Lower lobe of right lung (tissue), 2 donors: ENCODE results near the gene P2RY6. TPM values are rescaled to one million over a fixed set of nuclear protein-coding genes. Genes with fewer than 3 reads are reported as not detected.
A peak's percentile ranks its signal among the peaks of the same experiment; 100 is the strongest.

Experiments used
- ATAC-seq, 2 donors: fragments of 200-7000 bp; cut with Tn5 transposase; one replicate each; pipeline ENCODE4 v1.9.1; 2020 to 2022; ENCODE audit warnings: mild to moderate bottlenecking in 2 of 2, moderate library complexity in 2 of 2
- DNase-seq: peaks from one replicate; pipeline ENCODE4 v3.0.0-alpha.2; 2020
- H3K27ac ChIP-seq: fragments of 200-600 bp; one replicate; pipeline ENCODE4 v1.8.0; 2022
- H3K27me3 ChIP-seq: fragments of 200-600 bp; one replicate; pipeline ENCODE4 v1.8.0; 2022; ENCODE audit warnings: low read depth
- H3K36me3 ChIP-seq: fragments of 200-600 bp; one replicate; pipeline ENCODE4 v1.8.0; 2022; ENCODE audit warnings: mild to moderate bottlenecking
- H3K4me1 ChIP-seq: fragments of 200-600 bp; one replicate; pipeline ENCODE4 v1.8.0; 2022
- H3K4me3 ChIP-seq: fragments of 200-600 bp; one replicate; pipeline ENCODE4 v1.8.0; 2022; ENCODE audit warnings: mild to moderate bottlenecking
- H3K9me3 ChIP-seq: fragments of 200-600 bp; one replicate; pipeline ENCODE4 v1.8.0; 2022
- intact Hi-C: fragments of 100-400 bp; cut with DNase I; formaldehyde crosslinking; loops from one replicate; pipeline ENCODE4 v1.11.0; 2022
- total RNA-seq: library from RNA; stranded (reverse); fragmentation: NEBNext Ultra II Directional; extraction: Animal tissue kit (Norgen Biotek cat#: 25700); gene quantifications from one replicate; pipeline ENCODE4 v1.2.1, GENCODE V29; 2021
- TF ChIP-seq, protein P1 (sequence below): fragments of 200-600 bp; IDR thresholded peaks from one replicate; pipeline ENCODE4 v1.8.0; 2022; ENCODE audit warnings: antibody characterized with exemption, mild to moderate bottlenecking
- donor health status: DM: no; HTN: yes; CAD: no; lungs with severe emphysema.

P2RY6 gene
- total RNA-seq, 1 donor from 2014 or later, result 3.6 TPM

DNA sequence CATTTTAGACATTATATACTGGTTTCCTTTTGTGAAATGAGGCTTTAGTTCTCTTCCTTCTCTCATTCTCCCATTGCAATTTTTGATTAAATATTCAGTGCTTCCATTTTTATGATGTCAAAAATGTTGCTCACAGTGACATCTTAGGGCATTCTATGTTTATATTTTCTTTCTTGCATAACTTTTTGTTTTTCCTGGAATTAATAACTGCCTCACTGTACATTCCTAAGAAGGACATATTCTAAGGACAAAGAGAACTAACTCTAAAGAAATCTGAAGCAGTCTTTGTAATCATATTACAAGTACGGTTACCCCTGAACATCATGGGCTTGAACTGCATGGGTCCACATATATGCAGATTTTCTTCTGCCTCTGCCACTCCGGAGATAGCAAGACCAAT lies 25.8 kb upstream of the P2RY6 start:
- H3K4me3 ChIP-seq, result no peak overlapping the region
- no peak for DNase-seq
- H3K36me3 ChIP-seq, result no peaks in the 10 kb centered on the region
- ATAC-seq, result no peak
- TF ChIP-seq, protein P1, sequence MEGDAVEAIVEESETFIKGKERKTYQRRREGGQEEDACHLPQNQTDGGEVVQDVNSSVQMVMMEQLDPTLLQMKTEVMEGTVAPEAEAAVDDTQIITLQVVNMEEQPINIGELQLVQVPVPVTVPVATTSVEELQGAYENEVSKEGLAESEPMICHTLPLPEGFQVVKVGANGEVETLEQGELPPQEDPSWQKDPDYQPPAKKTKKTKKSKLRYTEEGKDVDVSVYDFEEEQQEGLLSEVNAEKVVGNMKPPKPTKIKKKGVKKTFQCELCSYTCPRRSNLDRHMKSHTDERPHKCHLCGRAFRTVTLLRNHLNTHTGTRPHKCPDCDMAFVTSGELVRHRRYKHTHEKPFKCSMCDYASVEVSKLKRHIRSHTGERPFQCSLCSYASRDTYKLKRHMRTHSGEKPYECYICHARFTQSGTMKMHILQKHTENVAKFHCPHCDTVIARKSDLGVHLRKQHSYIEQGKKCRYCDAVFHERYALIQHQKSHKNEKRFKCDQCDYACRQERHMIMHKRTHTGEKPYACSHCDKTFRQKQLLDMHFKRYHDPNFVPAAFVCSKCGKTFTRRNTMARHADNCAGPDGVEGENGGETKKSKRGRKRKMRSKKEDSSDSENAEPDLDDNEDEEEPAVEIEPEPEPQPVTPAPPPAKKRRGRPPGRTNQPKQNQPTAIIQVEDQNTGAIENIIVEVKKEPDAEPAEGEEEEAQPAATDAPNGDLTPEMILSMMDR, result no peak
- intact Hi-C loops, result no loop called here
- H3K27me3 ChIP-seq, result no peaks in the 10 kb centered on the region
- H3K27ac ChIP-seq, result no peak overlapping the region
- H3K4me1 ChIP-seq, result peaks cover 11% of the 10 kb centered on the region
- no peaks in the 10 kb centered on the region for H3K9me3 ChIP-seq

DNA sequence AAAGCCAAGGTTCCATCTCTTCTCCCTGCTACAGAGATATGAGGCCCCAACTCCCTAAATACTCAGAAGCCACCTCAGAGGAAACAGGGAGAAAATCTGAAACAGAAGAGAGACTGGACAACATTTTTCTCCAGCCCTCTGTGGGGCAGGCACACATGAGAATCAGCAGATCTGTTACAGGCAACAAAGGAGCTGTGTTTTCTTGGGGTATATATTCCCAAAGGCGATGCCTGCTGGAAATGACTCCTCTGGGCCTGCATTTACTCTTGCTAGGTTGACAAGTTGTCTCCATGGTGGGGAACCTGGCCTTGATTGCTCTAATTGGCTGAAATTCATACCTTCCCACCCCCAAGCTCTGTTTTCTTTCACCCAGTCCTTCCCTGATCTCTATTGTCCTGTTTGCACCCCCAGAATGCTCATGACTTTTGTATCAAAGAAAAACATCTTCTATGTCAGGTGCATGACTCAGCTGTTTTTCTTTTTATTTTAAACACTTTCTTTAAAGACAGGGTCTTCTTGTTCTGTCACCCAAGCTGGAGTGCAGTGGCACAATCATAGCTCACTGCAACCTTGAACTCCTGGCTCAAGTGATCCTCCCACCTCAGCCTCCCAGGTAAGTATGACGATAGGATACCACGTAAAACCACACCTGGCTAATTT lies 23.5 kb upstream of the P2RY6 start:
- Histone ChIP-seq H3K9me3 (no peaks in the 10 kb centered on the region), H3K4me1 (no peaks in the 10 kb centered on the region), H3K27ac (no peak overlapping the region), H3K27me3 (no peaks in the 10 kb centered on the region), H3K4me3 (no peak overlapping the region), H3K36me3 (no peaks in the 10 kb centered on the region)
- DNase-seq, result no peak
- ATAC-seq, result no peak
- intact Hi-C loops, result no loop called here
- TF ChIP-seq, protein P1, result no peak

DNA sequence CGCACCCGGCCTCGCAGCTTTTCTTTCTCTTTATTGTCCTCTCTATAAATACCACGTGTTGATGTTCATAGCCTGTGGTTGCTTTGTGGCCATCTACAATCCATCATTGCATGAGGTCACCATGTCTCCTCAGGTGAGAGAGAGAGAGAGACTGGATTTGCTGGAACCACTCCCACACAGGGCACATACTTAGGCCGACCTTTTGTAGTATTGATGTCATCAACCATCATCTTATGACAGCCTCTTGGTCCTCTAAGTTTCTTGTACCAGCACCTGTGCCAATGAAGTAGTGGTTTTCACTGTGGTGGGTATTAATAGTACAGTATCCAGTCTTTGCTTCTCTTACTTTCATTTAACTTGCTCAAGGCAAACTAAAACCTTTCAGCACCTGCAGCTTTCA lies 22.8 kb upstream of the P2RY6 start:
- TF ChIP-seq, protein P1, result no peak
- intact Hi-C loops, result no loop called here
- Histone ChIP-seq H3K36me3 (no peaks in the 10 kb centered on the region), H3K27ac (no peak overlapping the region), H3K4me1 (no peaks in the 10 kb centered on the region), H3K27me3 (no peaks in the 10 kb centered on the region), H3K9me3 (no peaks in the 10 kb centered on the region), H3K4me3 (no peak overlapping the region)
- peak; percentile 23 to 59 for ATAC-seq
- DNase-seq, result no peak

DNA sequence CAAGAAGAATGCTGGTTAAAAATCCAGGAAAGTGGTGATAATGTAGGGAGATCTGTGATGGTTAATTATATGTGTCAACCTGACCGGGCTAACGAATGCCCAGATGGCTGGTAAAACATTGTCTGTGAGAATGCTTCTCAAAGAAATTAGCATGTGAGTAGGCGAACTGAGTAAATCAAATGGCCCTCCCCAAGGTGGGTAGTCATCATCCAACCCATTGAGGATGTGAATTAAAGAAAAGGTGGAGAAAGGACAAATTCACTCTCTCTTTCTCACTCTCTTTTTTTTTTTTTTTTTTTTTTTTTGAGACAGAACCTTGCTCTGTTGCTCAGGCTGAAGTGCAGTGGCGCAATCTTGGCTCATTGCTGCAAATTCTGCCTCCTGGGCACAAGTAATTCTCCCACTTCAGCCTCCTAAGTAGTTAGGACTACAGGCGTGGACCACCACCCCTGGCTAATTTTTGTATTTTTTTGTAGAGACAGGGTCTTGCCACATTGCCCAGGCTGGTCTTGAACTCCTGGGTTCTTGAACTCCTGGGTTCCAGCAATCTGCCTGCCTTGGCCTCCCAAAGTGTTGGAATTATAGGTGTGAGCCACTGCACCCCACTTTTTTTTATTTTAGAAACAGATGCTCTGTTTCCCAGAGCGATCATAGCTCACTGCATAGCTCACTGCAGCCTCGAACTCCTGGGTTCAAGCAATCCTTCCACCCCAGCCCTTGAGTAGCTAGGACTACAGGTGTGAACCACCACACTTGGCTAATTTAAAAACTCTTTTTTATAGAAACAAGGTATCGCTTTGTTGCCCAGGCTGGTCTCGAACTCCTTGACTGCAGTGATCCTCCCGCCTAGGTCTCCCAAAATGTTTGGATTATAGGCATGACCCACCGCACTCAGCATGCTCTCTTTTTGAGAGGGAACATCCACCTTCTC lies 22.0 kb upstream of the P2RY6 start:
- DNase-seq, result no peak
- H3K27ac ChIP-seq, result no peak overlapping the region
- TF ChIP-seq, protein P1, result no peak
- no peaks in the 10 kb centered on the region for H3K36me3 ChIP-seq
- H3K27me3 ChIP-seq, result no peaks in the 10 kb centered on the region
- intact Hi-C loops, result no loop called here
- H3K9me3 ChIP-seq, result no peaks in the 10 kb centered on the region
- H3K4me1 ChIP-seq, result no peaks in the 10 kb centered on the region
- H3K4me3 ChIP-seq, result no peak overlapping the region
- no peak for ATAC-seq

DNA sequence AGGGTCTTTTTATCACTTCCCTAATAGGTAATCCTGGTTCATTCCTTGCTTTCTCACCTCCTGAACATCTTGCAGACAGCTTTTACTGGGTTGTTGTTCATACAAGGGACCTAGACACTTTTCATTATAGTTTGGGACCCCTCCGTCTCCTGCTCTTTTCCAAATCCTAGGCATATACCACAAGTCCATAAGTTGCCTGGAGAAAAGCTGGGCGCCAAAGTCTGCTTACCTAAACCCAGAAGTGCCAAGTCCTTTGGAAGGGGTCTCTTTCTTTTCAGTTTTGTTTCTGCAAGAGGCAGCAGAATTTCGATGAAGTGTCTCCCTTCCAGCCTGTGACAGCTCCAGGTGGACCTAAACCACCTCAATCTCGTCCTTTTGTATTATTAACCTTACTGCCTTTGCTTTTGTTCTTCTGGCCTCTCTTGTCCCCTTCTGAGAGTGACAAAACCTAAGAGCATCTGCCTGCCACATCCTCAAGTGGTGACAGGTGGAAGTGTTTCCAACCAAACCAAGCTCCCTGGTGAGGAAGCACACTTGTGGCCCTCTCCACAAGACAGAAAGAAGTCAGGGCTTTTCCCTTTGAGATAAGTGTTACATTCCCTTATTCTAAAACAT lies 19.5 kb upstream of the P2RY6 start:
- H3K4me1 ChIP-seq, result peaks cover 5% of the 10 kb centered on the region
- intact Hi-C loops, result no loop called here
- no peak for DNase-seq
- no peak for ATAC-seq
- TF ChIP-seq, protein P1, result no peak
- no peaks in the 10 kb centered on the region for H3K27me3 ChIP-seq
- no peak overlapping the region for H3K27ac ChIP-seq
- H3K4me3 ChIP-seq, result no peak overlapping the region
- no peaks in the 10 kb centered on the region for H3K9me3 ChIP-seq
- no peaks in the 10 kb centered on the region for H3K36me3 ChIP-seq
